ENCODE measurements around the gene TRAPPC3.

The TRAPPC3 gene

DNA sequence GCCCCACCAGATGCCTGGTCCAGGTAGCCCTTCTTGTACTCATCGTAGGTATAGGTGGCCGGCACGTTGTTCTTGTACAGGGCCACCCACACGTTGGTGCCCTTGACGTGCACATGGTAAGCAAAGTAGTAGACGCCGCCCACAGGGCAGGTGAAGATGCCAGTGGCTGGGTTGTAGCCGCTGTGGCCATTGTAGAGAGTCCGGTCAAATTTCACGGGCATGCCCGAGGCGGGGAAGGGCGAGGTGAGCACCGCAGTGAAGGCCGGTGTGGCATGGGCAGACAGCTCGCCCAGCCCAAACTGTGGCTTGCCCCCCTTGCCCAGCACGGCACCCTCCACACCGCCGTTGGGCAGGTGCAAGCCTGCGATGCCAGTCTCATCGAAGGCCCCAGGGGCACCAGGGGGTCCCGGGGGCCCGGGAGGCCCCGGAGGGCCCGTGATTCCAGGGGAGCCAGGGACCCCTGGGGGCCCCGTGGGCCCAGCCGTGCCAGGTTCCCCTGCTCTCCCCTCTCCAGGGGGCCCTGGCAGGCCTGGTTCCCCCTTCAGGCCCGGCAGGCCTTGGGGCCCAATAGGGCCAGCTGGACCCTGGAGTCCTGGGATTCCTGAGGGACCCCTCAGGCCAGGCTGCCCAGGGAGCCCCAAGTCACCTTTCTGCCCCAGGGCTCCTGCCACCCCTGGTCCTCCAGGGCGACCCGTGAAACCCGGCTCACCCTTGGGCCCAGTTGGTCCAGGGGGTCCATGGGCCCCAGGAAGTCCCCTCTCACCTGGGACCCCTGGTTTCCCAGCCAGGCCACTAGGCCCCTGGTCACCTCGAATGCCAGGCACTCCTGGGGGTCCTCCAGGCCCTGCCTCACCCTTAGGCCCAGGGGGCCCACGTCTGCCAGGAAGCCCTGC lies 51.3 kb downstream of the TRAPPC3 start:
- DNase-seq, result no peak

DNA sequence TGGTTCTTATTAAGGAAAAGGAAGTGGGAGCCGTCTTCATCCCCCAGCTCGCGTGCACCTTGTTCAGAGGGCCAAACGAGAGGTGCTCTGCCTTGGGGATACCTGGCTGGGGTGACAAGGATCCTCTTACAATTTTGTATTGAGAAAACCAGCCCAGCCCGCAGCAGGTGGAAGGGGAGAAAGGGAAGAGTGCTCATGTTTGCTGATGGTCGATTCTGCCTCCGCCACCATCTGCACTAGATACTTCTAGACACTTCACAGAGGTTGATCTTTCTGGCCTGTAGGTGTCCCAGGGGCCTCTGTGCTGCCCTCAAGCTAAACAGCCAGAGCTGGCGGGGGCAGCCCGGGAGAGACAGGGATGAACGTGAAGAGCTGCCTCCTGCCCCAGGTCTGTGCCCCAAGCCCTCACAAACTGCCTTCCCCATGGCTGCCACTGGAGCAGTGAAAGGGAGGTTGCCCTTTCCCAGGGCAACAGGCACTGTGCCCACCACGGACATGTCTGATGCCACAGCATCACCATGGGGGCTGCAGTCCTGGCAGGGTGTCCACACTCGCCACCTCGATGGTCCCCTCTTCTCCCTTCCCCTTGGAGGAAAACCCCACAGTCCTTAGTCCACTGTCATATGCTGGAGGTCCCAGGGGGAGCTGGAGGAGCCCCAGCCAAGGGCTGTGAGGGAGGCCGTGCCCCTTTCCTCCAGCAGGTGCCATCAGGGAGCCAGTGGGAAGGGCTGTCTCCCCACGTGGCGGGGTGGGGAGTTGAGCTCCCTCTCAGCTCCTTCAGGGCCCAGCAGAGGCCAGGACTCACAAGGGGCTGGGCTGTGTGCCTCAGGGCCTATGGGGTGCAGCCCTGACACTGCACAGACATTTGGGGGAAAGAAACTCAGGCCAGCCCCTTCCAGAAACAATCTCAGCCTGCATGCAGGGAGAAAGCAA lies 52.5 kb downstream of the TRAPPC3 start:
- DNase-seq, result peak; percentile 40

DNA sequence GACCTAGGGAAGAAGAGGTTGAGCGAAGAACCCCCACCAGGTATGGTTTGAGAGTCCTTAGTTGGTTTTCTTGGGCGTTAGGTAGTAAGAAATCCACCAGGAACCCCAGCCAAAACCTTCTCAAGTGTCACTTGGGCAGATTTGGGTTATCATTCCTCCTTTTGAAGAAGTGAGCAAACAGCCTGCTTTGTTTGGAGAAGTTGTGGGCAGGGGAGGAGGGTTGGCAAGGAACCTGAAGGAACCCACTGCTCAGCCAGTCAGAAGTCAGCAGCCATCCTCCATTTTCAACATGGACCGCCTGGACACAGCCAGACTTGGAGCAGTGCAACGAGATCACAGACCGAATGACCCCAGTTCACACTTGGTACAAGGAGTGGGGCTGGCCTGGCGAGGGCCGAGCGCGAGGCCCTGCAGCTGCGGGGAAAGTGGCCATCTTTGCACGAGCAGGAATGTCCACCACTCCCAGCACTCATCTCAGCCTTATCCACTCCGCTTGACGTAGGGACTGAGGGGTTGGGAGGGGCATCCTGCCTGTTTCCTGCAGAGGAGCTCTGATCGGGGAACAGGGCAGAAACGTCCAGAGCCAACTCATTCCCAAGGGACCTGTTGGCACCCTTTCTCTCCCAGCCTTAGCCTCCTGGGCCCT lies 53.4 kb downstream of the TRAPPC3 start:
- DNase-seq, result no peak

DNA sequence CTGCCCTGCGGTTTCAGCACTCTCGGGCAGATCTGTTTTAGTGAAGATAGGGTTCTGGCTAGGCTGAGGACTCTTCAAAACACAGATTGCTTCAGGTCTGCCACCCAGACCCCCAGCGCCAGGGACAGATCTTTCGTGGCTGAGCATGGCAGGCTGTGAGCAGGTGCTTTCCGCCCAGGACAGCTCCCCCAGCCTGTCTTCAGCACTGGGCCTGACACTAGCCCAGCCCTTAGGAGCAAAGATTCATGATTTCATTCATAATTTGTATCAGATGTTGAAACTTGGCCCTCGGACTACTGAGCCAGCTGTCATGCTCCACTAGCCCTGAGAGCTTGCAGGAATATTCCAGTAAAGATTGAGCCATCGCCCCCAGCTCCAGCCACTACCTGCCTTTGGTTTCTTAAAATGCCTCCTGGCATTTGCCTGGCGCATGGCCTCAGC lies 54.6 kb downstream of the TRAPPC3 start:
- no peak for DNase-seq

DNA sequence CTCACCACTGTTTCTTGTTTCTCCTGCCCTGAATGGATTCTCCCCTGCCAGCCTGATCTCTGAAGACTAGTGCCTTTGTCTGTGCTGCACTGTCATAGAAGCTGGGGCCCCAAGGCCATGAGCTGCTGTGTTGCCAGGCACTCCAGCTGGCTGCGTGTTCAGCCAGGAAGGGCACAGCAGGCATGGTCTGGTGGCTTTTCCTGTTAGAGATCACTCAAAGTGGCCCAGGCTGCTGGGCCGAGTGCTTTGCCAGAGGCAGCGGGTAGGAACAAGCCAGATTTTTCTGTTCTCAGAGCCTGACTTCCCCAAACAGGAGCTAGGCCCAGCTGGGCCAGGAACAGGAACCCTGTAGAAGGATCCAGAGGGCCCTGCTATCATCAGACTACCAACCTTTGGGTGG lies 55.4 kb downstream of the TRAPPC3 start:
- DNase-seq, result no peak

DNA sequence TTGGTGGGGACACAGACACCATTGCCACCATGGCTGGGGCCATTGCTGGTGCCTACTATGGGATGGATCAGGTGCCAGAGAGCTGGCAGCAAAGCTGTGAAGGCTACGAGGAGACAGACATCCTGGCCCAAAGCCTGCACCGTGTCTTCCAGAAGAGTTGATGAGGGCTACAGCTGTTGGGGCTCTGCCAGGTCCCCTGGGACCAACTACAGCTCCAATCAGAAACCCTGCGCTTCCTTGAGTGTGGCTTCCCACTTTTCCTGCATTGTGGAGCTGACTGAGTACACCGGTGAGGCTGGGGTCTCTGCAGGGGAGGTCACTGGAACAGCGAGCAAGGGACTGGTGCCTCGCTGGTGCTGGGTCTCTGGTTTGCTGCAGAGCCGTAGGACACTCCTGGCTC lies 56.1 kb downstream of the TRAPPC3 start:
- no peak for DNase-seq

DNA sequence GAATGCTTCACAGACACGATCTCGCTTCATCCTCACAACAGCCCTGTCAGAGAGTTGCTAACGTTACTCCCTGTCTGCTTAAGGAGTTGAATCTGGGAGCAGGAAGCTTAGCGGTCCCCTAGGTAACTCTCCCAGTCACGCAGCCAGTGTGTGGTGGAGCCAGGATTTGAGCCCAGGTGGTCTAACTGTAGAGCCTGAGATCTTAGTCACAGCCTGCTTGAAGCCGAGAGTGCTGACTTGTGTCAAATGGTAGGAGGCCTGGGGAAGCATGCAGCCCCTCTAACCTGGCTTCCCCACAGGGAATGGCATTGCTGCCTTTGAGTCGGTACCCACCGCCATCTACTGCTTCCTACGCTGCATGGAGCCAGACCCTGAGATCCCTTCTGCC lies 56.5 kb downstream of the TRAPPC3 start:
- DNase-seq, result no peak

DNA sequence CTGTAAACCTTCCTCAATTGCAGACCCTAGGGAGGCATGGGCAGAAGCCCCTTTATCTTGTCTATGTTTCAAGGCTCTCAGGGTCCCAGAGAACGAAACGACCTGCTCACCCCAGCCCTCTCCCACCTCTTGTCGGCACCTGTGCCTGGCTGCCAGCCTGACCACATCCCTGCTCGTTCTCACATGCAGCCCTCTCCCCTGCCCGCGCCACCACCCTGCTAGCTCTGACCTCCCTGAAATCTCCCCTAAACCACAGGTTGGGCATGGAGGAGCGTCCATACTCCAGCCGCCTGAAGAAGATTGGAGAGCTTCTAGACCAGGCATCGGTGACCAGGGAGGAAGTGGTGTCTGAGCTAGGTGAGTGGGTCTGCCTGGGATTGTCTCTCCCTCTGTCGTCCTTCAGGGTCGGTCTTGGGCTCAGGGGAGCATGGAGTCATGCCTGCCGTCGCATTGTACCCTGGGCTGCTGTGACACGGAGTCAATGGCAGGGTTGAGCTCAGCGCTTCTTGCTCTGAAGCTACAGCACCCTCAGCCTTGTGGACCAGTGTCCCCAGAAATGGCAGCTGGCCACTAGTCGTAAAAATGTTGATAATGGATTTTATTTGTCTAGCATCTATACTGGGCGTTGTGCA lies 57.0 kb downstream of the TRAPPC3 start:
- no peak for DNase-seq

DNA sequence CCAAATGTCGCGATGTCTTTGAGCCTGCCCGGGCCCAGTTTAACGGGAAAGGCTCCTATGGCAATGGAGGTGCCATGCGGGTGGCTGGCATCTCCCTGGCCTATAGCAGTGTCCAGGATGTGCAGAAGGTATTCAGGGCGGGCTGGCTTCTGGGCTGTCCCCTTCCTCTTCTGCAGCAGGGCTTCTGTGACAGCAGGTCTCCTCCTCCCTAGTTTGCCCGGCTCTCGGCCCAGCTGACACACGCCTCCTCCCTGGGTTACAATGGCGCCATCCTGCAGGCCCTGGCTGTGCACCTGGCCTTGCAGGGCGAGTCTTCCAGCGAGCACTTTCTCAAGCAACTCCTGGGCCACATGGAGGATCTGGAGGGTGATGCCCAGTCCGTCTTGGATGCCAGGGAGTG lies 57.6 kb downstream of the TRAPPC3 start:
- no peak for DNase-seq

DNA sequence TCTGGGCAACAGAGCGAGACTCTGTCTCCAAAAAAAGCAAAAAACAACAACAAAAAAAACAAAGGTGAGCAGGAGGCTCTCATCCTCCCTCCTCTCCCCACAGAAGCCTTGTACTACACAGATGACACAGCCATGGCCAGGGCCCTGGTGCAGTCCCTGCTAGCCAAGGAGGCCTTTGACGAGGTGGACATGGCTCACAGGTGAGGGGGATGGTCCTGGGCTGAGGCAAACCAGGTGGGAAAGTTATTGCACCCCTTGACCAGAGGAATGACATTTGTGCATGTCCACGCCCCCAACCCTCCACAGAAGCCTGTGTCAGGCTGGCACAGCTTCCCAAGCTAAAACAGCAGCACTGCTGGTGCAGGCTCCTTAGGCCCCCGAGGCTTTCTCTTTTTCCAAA lies 58.1 kb downstream of the TRAPPC3 start:
- DNase-seq, result no peak

DNA sequence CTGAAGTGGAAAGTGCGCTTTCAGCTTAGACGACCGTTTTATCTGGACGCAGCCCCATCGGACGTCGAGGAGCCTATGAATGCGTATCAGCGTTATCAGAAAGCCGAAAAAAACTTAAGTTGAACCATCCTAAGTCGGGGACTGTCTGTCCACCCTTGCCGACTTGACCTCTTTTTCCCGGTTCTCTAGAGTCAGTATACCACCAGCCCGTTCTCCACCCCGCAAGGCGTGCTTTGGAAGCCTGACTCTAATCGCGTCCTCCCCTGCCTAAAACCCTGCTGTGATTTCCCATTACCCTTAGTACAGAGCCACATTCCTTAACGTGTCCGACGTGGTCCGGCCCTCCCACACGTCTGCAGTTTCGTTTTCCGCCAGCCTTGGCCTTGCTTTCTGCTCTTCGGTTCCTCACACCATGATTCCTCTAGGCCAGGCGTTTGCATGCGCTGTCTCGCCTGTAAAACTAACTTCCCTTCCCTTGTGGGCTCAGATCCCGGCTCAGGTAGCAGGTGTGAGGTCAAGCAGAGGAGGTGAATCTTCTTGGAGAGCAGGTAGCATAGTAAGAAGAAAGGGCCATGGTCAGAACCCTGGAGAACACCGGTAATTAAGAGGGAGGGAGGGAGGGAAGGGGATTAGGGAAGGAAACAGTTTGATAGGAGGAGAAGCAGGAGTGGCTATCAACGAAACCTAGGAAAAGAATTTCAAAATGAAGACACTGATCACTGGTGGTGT lies 59.7 kb downstream of the TRAPPC3 start:
- DNase-seq, result peak; percentile 59

DNA sequence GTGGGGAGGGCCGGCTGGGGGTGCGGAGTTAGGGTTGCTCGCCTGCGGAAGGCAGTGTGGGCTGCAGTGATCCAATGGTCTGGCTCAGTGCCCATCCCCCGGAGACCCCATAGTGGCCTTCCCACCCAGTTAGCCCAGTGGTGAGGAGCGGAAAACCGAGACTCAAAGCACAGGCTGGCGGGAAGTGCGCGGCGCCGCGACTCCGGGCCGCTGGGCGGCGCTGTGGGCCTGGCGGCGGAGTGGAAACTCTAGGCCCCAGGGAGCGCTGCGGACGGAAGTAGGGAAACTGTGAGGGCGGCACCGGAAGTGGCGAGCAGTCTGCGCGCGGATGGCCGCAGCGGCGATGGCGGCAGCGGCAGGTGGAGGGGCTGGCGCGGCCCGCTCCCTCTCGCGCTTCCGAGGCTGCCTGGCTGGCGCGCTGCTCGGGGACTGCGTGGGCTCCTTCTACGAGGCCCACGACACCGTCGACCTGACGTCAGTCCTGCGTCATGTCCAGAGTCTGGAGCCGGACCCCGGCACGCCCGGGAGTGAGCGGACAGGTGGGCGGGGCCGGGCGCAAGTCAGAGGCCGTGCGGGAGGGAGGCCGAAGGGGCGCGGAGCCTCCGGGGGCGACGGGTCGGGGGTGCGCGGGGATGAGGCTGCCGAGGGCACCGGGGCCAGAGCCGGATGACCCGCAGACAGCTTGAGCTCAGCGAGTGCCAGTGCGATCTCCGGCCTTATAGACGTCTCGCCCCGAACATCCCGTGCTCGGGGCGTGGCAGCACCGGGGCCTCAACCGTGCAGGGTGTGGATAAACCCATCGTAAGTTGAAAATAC lies 60.5 kb downstream of the TRAPPC3 start, which contains the start of gene ADPRS:
Gene ADPRS, plus strand, starts transcription at position 316 of the 816 bp plus-strand sequence. Its CDS starts 13 bp downstream, at position 329.
- peak; percentile 89 for DNase-seq

DNA sequence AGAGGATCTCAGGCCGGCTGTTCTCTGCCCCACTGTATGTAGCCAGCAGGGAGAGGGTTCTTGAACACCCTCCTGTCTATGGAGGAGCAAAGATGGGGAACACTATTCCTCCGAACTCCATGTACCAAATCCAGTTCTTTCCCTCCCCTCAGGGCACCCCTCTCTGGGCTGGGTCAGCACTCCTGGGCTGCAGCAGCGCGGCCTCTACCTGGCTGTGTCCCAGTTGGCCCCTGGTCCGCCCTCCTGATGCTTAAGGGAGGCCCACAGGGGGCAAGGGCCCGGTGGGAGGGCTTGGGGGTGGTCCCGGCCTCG lies 61.1 kb downstream of the TRAPPC3 start:
- no peak for DNase-seq

DNA sequence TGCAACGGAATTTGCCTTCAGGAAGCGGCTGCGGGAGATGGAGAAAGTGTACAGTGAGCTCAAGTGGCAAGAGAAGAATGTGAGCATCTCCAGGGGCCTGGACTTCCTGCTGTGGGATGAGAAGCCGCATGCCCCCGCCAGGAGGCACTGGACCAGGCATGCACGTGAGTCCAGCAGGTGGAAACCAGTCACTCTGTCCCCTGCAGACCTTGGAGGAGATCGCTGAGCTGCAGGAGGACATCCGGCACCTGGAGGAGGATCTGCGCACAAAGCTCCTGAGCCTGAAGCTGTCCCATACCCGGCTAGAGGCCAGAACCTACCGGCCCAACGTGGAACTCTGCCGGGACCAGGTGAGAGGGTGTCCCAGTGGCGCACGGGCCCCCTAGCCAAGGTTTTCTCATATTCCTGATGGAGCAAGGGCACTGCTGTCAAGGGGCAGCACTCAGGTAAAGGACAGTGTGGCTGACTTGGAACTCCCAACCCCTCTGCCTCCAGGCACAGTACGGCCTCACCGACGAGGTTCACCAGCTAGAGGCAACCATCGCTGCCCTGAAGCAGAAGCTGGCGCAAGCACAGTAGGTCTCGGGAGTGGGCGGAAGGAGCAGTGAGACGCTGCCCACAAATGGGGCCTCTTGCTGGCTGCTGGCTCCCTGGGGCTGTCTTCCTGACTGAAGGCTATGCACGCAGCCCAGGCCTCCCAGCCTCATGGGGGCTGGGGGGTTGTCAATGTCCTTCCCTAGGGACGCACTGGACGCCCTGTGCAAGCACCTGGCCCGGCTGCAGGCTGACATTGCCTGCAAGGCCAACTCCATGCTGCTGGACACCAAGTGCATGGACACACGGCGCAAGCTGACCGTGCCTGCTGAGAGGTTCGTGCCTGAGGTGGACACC lies 61.8 kb downstream of the TRAPPC3 start:
- DNase-seq, result no peak

Measured in fibroblast of skin of scalp (primary cell).